Peyer's patch (tissue), 4 donors: ENCODE data around the gene CLTB. TPM values are rescaled to one million over a fixed set of nuclear protein-coding genes. Genes with fewer than 3 reads are reported as not detected.
"Not testable (repeated sequence)": the region's sequence is repeated elsewhere in the genome, so short reads cannot be mapped to it uniquely, and the experiment has no call there.

Experiments used
- DNase-seq, 3 donors: peaks; one replicate each; pipeline ENCODE4 v3.0.0-alpha.2; 2017 to 2019
- H3K27ac ChIP-seq, 4 donors: fragments of 200-600 bp; sonication (generic); one replicate each; pipeline ENCODE4 v1.5.1; 2016 to 2019
- H3K27me3 ChIP-seq, 2 donors: fragments of 200-600 bp; sonication (generic); one replicate each; pipeline ENCODE4 v1.5.1; 2019
- H3K36me3 ChIP-seq, 3 donors: fragments of 200-600 bp; sonication (generic); one replicate each; pipeline ENCODE4 v1.5.1; 2016 to 2019
- H3K4me1 ChIP-seq, 4 donors: fragments of 200-600 bp; sonication (generic); one replicate each; pipeline ENCODE4 v1.5.1; 2016 to 2019
- H3K4me3 ChIP-seq, 4 donors: fragments of 200-600 bp; sonication (generic); 1 replicate in 3 of 4; 2 replicates in 1 of 4; pipeline ENCODE4 v1.5.1; 2016 to 2019; ENCODE audit warnings: mild to moderate bottlenecking in 1 of 4
- H3K9me3 ChIP-seq, 4 donors: fragments of 200-600 bp; sonication (generic); one replicate each; pipeline ENCODE4 v1.5.1; 2016 to 2019; ENCODE audit warnings: mild to moderate bottlenecking in 1 of 4
- CTCF ChIP-seq, 6 experiments: fragments of 450-650 bp in 4 of 6; fragments of 200-600 bp in 2 of 6; sonication (generic) in 1 of 6; IDR thresholded peaks; one replicate each; pipeline ENCODE4 v1.5.1; 2017 to 2019; ENCODE audit warnings: antibody characterized with exemption in 6 of 6, mild to moderate bottlenecking in 3 of 6, moderate library complexity in 1 of 6
- POLR2A ChIP-seq, 2 donors: fragments of 450-650 bp; IDR thresholded peaks; one replicate each; pipeline ENCODE4 v1.5.1; 2017; ENCODE audit warnings: antibody characterized with exemption in 2 of 2, mild to moderate bottlenecking in 2 of 2, moderate library complexity in 2 of 2
- total RNA-seq, 4 donors: library from RNA; depleted of rRNA; stranded (reverse); fragments of >200 nt; gene quantifications; one replicate each; pipeline ENCODE4 v1.1.0, GENCODE V29; 2016

CLTB gene
- total RNA-seq, 4 donors from 2014 or later = 87.5 to 211 (median 196) TPM

- Histone ChIP-seq H3K4me1 (peaks cover 0 to 13% (median 5%) of the 10 kb centered on the region in 4 donors), H3K27me3 (no peaks in the 10 kb centered on the region), H3K9me3 (no peaks in the 10 kb centered on the region), H3K4me3 (no peak overlapping the region), H3K27ac (no peak overlapping the region), H3K36me3 (no peaks in the 10 kb centered on the region)
- TF ChIP-seq CTCF (IDR thresholded peaks at IDR 0.05) = no peak
- no peak for TF ChIP-seq POLR2A (IDR thresholded peaks at IDR 0.05)
- DNase-seq = no peak
Observed at GRCh38 chr5:176444742-176445141, 28.4 kb upstream of the CLTB start.

GRCh38 chr5:176442911-176443310 is 26.6 kb upstream of the CLTB start:
- H3K36me3 ChIP-seq, H3K9me3 ChIP-seq, H3K27ac ChIP-seq, DNase-seq, H3K4me3 ChIP-seq, H3K27me3 ChIP-seq, H3K4me1 ChIP-seq: not testable (repeated sequence)

DNA sequence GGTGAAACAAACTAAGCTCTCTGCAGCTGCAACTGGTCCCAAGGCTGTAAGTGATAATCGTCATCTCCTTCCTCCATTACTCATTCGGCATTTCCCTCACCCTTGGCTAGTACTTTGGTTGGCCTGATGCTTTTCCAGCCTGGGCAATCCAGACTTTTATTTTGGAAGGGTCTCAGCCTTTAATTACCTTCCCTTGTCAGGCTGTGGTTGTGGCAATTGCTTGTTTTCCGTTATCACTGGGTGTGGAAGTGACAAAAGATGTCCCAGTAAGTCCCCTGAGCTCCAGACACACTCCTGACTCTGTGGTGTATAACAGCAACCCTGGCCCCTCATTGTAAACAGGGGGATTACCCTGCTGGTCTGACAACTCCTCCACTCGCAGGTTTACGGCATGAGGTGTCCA is 25.6 kb upstream of the CLTB start:
- H3K36me3 ChIP-seq = no peaks in the 10 kb centered on the region
- H3K4me3 ChIP-seq = no peak overlapping the region
- peaks cover 0 to 3% (median under 1%) of the 10 kb centered on the region in 4 donors for H3K4me1 ChIP-seq
- H3K27me3 ChIP-seq = no peaks in the 10 kb centered on the region
- no peaks in the 10 kb centered on the region for H3K9me3 ChIP-seq
- TF ChIP-seq CTCF (IDR thresholded peaks at IDR 0.05) (no peak), POLR2A (IDR thresholded peaks at IDR 0.05) (no peak)
- DNase-seq = no peak
- H3K27ac ChIP-seq = no peak overlapping the region

DNA sequence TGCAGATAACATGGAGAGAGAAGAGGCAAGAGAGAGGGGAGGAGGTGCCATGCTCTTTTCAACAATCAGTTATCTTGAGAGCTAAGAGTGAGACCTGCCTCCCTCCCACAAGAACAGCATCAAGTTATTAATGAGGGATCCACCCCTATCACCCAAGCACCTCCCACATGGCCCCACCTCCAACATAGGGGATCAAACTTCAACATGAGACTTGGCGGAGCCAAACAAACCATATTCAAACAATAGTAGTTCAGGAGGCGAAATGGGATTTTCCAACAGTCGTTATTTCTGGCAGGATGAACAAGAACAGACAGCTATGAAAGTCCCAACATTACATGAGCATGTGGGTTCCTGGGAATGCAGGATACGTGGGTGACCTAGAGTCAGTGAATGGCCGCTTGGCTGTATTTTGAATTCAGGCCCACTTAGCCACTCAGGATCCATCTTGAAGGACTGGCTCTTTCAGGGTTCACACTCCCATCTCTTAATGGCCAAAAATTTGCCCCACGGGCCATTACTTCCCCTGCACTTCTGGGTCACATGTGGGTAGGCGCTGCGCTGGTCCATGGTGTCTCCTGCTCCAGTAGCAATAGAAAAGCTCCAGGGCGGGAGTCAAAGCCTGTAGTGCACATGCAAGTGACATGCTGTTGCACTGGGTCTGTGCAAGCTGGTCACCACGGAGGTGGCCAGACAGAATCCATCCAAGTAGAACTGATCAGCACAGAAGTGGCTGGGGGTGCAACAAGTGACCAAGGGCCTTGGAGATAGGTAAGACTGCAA is 24.8 kb upstream of the CLTB start:
- H3K27me3 ChIP-seq = no peaks in the 10 kb centered on the region
- H3K36me3 ChIP-seq = no peaks in the 10 kb centered on the region
- H3K27ac ChIP-seq = no peak overlapping the region
- no peak for TF ChIP-seq POLR2A (IDR thresholded peaks at IDR 0.05)
- TF ChIP-seq CTCF (IDR thresholded peaks at IDR 0.05) = no peak
- H3K4me3 ChIP-seq = no peak overlapping the region
- no peak for DNase-seq
- H3K9me3 ChIP-seq = no peaks in the 10 kb centered on the region
- peaks cover 0 to 8% (median 0%) of the 10 kb centered on the region in 4 donors for H3K4me1 ChIP-seq

DNA sequence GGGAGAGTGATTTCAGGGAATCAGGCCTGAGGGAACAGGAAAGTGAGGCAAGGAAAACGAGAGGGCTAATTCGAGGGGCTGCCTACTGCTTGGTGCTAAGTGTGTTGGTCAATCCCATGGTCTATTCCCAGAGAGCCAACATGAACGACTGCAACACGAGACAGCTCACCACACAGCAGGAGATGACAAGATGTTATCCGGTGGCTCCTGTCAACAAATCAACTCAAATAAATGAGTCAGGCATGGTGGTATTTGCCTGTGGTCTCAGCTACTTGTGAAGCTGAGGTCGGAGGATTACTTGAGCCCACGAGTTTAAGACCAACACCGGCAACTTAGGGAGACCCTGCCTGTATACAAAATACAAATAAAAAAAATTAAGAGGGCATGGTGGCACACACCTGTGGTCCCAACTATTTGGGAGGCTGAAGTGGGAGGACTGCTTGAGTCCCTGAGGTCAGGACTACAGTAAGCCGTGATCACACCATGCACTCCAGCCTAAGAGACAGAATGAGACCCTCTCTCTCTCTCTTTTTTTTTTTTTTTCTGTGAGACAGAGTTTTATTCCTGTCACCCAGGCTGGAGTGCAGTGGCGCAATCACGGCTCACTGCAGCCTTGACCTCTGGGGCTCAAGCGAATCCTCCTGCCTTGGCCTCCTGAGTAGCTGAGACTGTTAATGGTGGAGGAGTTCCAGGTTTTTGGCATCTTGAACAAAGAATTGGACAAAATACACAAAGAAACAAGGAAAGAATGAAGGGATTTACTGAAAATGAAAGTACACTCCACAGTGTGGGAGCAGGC is 22.8 kb upstream of the CLTB start:
- Histone ChIP-seq H3K4me1 (peaks cover 0 to 8% (median 0%) of the 10 kb centered on the region in 4 donors), H3K36me3 (no peaks in the 10 kb centered on the region), H3K4me3 (no peak overlapping the region), H3K9me3 (no peaks in the 10 kb centered on the region), H3K27me3 (no peaks in the 10 kb centered on the region), H3K27ac (no peak overlapping the region)
- no peak for TF ChIP-seq POLR2A (IDR thresholded peaks at IDR 0.05)
- TF ChIP-seq CTCF (IDR thresholded peaks at IDR 0.05) = no peak
- DNase-seq = no peak

DNA sequence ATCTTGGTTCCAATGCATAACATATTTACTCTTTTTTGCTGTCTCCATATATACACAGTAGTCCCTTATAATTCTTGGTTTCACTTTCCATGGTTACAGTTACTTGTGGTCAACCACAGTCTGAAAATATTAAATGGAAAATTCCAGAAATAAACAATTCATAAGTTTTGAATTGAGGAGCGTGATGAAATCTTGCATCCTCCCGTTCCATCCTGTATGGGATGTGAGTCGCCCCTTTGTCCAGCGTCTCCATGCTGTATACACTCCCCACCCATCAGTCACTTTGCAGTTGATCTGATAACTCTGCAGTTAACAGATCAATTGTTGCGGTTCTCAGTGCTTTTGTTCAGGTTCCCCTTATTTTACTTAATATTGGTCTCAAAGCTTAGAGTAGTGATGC is 20.3 kb upstream of the CLTB start:
- Histone ChIP-seq H3K4me3 (peak overlapping the region in 1 of 4 donors; percentile 9), H3K27ac (no peak overlapping the region), H3K9me3 (no peaks in the 10 kb centered on the region), H3K36me3 (no peaks in the 10 kb centered on the region), H3K4me1 (peaks cover 0 to 8% (median 0%) of the 10 kb centered on the region in 4 donors), H3K27me3 (no peaks in the 10 kb centered on the region)
- TF ChIP-seq POLR2A (IDR thresholded peaks at IDR 0.05) = no peak
- no peak for TF ChIP-seq CTCF (IDR thresholded peaks at IDR 0.05)
- no peak for DNase-seq
